Ovary (tissue), 3 donors: Measurements from ENCODE around the gene GLCCI1.

Experiments used
- CTCF ChIP-seq, 3 donors: fragments of 450-650 bp in 2 of 3; fragments of 200-600 bp in 1 of 3; IDR thresholded peaks; one replicate each; pipeline versions ENCODE4 v1.5.1 to v1.8.0; 2016 to 2022; ENCODE audit warnings: antibody characterized with exemption in 3 of 3, mild to moderate bottlenecking in 1 of 3
- EP300 ChIP-seq: sonication (generic); formaldehyde crosslinking; IDR thresholded peaks from one replicate; pipeline ENCODE4 v1.6.1; 2017; ENCODE audit warnings: antibody characterized with exemption
- POLR2A ChIP-seq: fragments of 450-650 bp; IDR thresholded peaks from one replicate; pipeline ENCODE4 v1.6.1; 2017; ENCODE audit warnings: antibody characterized with exemption, mild to moderate bottlenecking, moderate library complexity
- donor health status: DM: no; HTN: no; CAD: no.

GRCh38 chr7:8135417-8135816 is 166.8 kb downstream of the GLCCI1 start:
- no peak for TF ChIP-seq POLR2A
- TF ChIP-seq CTCF (IDR thresholded peaks at IDR 0.05) = no peak
- TF ChIP-seq EP300 = no peak
